Neural progenitor cell (in vitro differentiated cells): Measurements from ENCODE around the gene NIFK. TPM values are rescaled to one million over a fixed set of nuclear protein-coding genes. Genes with fewer than 3 reads are reported as not detected.
"Not testable (repeated sequence)": the region's sequence is repeated elsewhere in the genome, so short reads cannot be mapped to it uniquely, and the experiment has no call there.

Experiments
- DNase-seq: peaks from one replicate; pipeline ENCODE4 v3.0.0-alpha.2; 2016; ENCODE audit warnings: low spot score
- H2AFZ ChIP-seq: fragments of 200-600 bp; sonication (generic); replicated peaks from 2 replicates; pipeline ENCODE4 v1.6.1; 2016; ENCODE audit warnings: antibody characterized with exemption
- H3F3A ChIP-seq: fragments of 200-600 bp; sonication (generic); 2 replicates; pipeline ENCODE4 v1.6.1; 2016; ENCODE audit warnings: antibody characterized with exemption, low read depth
- H3K27ac ChIP-seq: fragments of 200-600 bp; sonication (generic); 2 replicates; pipeline ENCODE4 v1.5.1; 2016; ENCODE audit warnings: mild to moderate bottlenecking
- H3K27me3 ChIP-seq: fragments of 200-600 bp; sonication (generic); 2 replicates; pipeline ENCODE4 v1.6.1; 2016; ENCODE audit warnings: mild to moderate bottlenecking, moderate library complexity
- H3K36me3 ChIP-seq: fragments of 200-600 bp; sonication (generic); 2 replicates; pipeline ENCODE4 v1.5.1; 2016
- H3K4me1 ChIP-seq: fragments of 200-600 bp; sonication (generic); 2 replicates; pipeline ENCODE4 v1.6.1; 2016; ENCODE audit warnings: mixed run types
- H3K4me2 ChIP-seq: fragments of 200-600 bp; sonication (generic); 2 replicates; pipeline ENCODE4 v1.6.1; 2016
- H3K4me3 ChIP-seq: fragments of 200-600 bp; sonication (generic); 2 replicates; pipeline ENCODE4 v1.5.1; 2016
- H3K79me2 ChIP-seq: fragments of 200-600 bp; sonication (generic); 2 replicates; pipeline ENCODE4 v1.6.1; 2016; ENCODE audit warnings: low read depth
- H3K9ac ChIP-seq: fragments of 200-600 bp; sonication (generic); 2 replicates; pipeline ENCODE4 v1.6.1; 2016
- H3K9me3 ChIP-seq: fragments of 200-600 bp; sonication (generic); 2 replicates; pipeline ENCODE4 v1.5.1; 2016; ENCODE audit warnings: low read depth
- H4K20me1 ChIP-seq: fragments of 200-600 bp; sonication (generic); 2 replicates; pipeline ENCODE4 v1.6.1; 2016; ENCODE audit warnings: low read depth
- H3K27ac Mint-ChIP-seq: 3 replicates; pipeline ENCODE4 v1.8.0; 2021; ENCODE audit warnings: mixed read lengths
- H3K27me3 Mint-ChIP-seq: 2 replicates; pipeline ENCODE4 v1.8.0; 2022; ENCODE audit warnings: low read depth, mild to moderate bottlenecking, inconsistent platforms, moderate library complexity, mixed read lengths; ENCODE audit not compliant: insufficient read depth
- H3K36me3 Mint-ChIP-seq: 3 replicates; pipeline ENCODE4 v1.8.0; 2021; ENCODE audit warnings: mixed read lengths
- H3K4me1 Mint-ChIP-seq: 3 replicates; pipeline ENCODE4 v1.8.0; 2021; ENCODE audit warnings: mixed read lengths
- H3K4me3 Mint-ChIP-seq: 3 replicates; pipeline ENCODE4 v1.8.0; 2021; ENCODE audit warnings: mild to moderate bottlenecking, moderate library complexity, mixed read lengths
- H3K9me3 Mint-ChIP-seq: 3 replicates; pipeline ENCODE4 v1.8.0; 2020; ENCODE audit warnings: mixed read lengths
- CTCF ChIP-seq: fragments of 200-600 bp; sonication (generic); IDR thresholded peaks from 2 replicates; pipeline ENCODE4 v1.5.1; 2017; ENCODE audit warnings: antibody characterized with exemption, mild to moderate bottlenecking
- EZH2 ChIP-seq: fragments of 200-600 bp; sonication (generic); IDR thresholded peaks from 2 replicates; pipeline ENCODE4 v1.6.1; 2017; ENCODE audit warnings: antibody characterized with exemption, mild to moderate bottlenecking, moderate library complexity
- EZH2phosphoT487 ChIP-seq: fragments of 200-600 bp; sonication (generic); IDR thresholded peaks from 2 replicates; pipeline ENCODE4 v1.6.1; 2017; ENCODE audit warnings: antibody characterized with exemption
- total RNA-seq: library from RNA; depleted of rRNA; stranded (reverse); fragments of >200 nt; gene quantifications from 2 replicates; pipeline ENCODE4 v1.2.3, GENCODE V29; 2015; ENCODE audit warnings: low replicate concordance

The NIFK gene
- total RNA-seq, 1 donor from 2014 or later, result 126 TPM

DNA sequence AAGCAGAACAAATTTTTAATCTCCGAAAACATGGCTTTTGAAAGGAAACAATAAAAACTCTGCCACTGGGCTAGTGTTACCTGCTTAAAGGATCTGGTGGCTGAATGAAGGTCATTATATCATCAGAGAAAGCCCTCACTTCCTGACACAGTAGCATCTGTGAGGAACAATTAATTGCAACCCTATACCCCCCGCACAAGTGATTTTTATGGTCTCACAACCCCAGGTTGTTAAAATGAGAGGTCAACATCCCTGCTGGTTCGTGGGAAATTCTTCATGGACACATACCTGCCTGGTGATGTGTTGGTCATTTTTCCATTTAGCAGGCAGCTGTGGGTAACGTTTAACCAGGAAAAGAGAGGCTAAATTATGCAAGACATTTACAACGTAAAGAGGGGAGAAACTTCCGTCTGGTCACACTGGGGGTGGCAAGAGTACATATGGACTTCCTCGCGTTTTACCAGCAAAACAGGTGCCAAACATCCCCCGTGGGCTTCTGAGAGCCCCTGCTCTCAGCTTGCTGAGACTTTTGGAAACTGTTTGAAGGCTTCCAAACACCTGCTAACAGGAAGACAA lies 29.2 kb downstream of the NIFK start:
- Histone ChIP-seq H3K4me3 (no peak overlapping the region), H3K36me3 (no peaks in the 10 kb centered on the region), H3K27me3 (no peaks in the 10 kb centered on the region), H3K4me1 (peaks cover 18% of the 10 kb centered on the region), H3F3A (peaks cover 11% of the 10 kb centered on the region), H4K20me1 (no peaks in the 10 kb centered on the region), H3K9me3 (no peaks in the 10 kb centered on the region), H3K9ac (no peak overlapping the region), H2AFZ (no peak overlapping the region), H3K4me2 (peak overlapping the region; percentile 38), H3K27ac (no peak overlapping the region), H3K79me2 (no peaks in the 10 kb centered on the region)
- no peak overlapping the region for H3K4me3 Mint-ChIP-seq
- H3K36me3 Mint-ChIP-seq, result no peaks in the 10 kb centered on the region
- no peaks in the 10 kb centered on the region for H3K9me3 Mint-ChIP-seq
- DNase-seq, result no peak
- H3K27ac Mint-ChIP-seq, result peak overlapping the region; percentile 15
- peaks cover under 1% of the 10 kb centered on the region for H3K27me3 Mint-ChIP-seq
- H3K4me1 Mint-ChIP-seq, result peaks cover 34% of the 10 kb centered on the region
- TF ChIP-seq EZH2 (no peak), CTCF (no peak)

GRCh38 chr2:121705958-121706357 lies 30.7 kb downstream of the NIFK start:
- no peak for TF ChIP-seq CTCF
- TF ChIP-seq EZH2, result no peak
- no peak for TF ChIP-seq EZH2phosphoT487
- no peaks in the 10 kb centered on the region for H3K9me3 Mint-ChIP-seq
- Histone ChIP-seq H3K27ac (no peak overlapping the region), H3K4me2 (no peak overlapping the region), H3K9ac (no peak overlapping the region), H3K9me3 (no peaks in the 10 kb centered on the region), H3K4me3 (no peak overlapping the region), H3K27me3 (no peaks in the 10 kb centered on the region), H4K20me1 (no peaks in the 10 kb centered on the region), H3F3A (peaks cover 11% of the 10 kb centered on the region), H2AFZ (no peak overlapping the region), H3K79me2 (no peaks in the 10 kb centered on the region), H3K36me3 (no peaks in the 10 kb centered on the region), H3K4me1 (peaks cover 18% of the 10 kb centered on the region)
- H3K4me1 Mint-ChIP-seq, result peaks cover 34% of the 10 kb centered on the region
- no peak overlapping the region for H3K27ac Mint-ChIP-seq
- no peaks in the 10 kb centered on the region for H3K36me3 Mint-ChIP-seq
- DNase-seq, result no peak
- peaks cover 3% of the 10 kb centered on the region for H3K27me3 Mint-ChIP-seq
- H3K4me3 Mint-ChIP-seq, result no peak overlapping the region

DNA sequence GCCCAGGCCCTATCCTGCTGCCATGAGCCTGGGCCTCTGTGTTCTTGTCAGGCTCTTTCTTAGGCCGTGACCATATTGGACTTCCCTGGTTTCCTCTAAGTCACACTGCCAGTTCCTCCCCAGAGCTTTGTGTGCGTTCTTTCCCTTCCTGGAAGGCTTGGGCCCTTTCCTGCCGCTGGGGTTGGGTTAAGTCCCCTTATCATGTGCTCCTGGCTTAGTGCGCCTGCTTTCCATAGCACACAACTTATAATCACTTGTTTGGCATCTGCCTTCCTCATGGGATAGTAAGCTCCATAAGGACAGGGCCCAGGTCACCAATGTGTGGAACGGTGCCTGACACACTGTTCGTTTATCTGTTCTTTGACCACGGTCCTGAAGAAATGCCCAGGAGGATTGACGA lies 31.3 kb downstream of the NIFK start:
- no peak overlapping the region for H3K27ac Mint-ChIP-seq
- no peak overlapping the region for H2AFZ ChIP-seq

DNA sequence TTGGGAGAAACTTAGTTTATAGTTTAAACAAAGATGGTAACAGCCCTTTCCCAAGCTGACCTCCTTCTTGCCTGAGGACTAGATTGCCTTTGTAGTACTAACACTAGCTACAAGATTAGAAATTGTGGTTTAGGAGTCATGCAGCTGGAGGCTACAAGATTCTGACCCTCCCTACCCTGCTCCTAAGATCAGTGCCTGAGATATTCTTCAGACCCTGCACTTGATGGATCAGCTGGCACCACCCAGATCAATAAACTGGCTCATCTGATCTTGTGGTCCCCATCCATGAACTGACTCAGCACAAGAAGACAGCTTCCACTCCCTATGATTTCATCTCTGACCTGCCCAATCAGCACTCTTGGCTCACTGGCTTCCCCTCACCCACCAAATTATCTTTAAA lies 34.9 kb downstream of the NIFK start:
- not testable (repeated sequence) for H3K9ac ChIP-seq, H3K36me3 Mint-ChIP-seq, H3K9me3 Mint-ChIP-seq, H3K4me3 ChIP-seq, DNase-seq, H3K27me3 Mint-ChIP-seq, H2AFZ ChIP-seq, H3K4me3 Mint-ChIP-seq, H4K20me1 ChIP-seq, H3K4me1 ChIP-seq, H3K27ac ChIP-seq, H3K79me2 ChIP-seq, H3F3A ChIP-seq, H3K4me2 ChIP-seq, H3K4me1 Mint-ChIP-seq, H3K27ac Mint-ChIP-seq, H3K36me3 ChIP-seq, H3K9me3 ChIP-seq, H3K27me3 ChIP-seq

More for the DNA sequence above, 31.3 kb downstream of the NIFK start:
- Mint-ChIP-seq H3K4me1 (peaks cover 33% of the 10 kb centered on the region), H3K9me3 (no peaks in the 10 kb centered on the region), H3K4me3 (no peak overlapping the region), H3K36me3 (no peaks in the 10 kb centered on the region), H3K27me3 (peaks cover 6% of the 10 kb centered on the region)
- Histone ChIP-seq H3K9me3 (no peaks in the 10 kb centered on the region), H3K27me3 (no peaks in the 10 kb centered on the region), H3K4me1 (peaks cover 18% of the 10 kb centered on the region), H3K4me3 (no peak overlapping the region), H3K79me2 (no peaks in the 10 kb centered on the region), H3K4me2 (no peak overlapping the region), H3K27ac (no peak overlapping the region), H4K20me1 (no peaks in the 10 kb centered on the region), H3F3A (peaks cover 11% of the 10 kb centered on the region), H3K9ac (no peak overlapping the region), H3K36me3 (no peaks in the 10 kb centered on the region)
- TF ChIP-seq EZH2 (no peak), EZH2phosphoT487 (no peak)
- no peak for DNase-seq
